ENCODE results near the gene GLIS1.
A peak's percentile ranks its signal among the peaks of the same experiment; 100 is the strongest.

GLIS1 gene

DNA sequence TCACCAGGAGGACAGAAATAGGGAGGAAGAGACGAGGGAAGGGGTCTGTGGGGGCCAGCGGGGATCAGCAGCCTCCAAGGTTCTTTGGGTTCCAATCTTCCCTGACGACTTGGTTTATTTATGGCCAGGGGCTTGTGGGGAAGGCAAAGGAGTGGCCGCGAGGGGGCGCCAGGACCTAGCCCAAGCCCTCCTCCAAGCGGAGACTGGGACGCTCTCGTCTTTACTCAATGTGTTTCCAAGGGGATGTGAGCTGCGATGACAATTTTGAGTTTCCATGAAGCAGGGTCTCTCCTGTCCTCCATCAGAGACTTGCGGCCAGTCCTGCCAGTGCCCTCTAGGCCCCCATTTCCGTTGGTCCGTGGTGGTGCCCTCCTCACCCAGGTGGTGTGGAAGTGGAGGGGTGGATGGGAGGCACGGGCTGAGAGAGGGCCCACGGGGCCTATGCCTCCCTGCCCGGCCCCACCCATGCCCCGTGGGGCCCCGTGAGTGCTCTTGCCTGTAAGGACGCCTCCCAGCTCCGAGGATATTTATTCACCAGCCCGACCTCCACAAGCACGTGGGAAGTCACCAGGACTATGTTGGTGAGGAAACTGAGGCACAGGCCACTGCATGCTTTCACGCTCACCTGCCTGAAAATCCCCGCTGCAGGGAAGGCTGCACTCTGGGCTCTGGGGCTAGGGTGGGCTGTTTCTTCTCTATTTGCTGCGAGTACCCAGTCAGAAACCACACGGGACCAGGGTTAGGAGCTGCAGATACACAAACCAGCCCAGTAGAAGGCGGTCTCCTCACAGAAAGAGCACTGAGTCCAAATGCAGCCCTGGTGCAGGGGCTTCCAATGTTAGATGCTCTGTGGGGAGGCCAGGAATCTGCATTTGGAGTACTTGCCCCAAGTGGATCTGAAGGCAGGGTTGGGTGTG lies 253.2 kb downstream of the GLIS1 start:
- peak; percentile 61 for DNase-seq (ENCODE audit: low spot score)

DNA sequence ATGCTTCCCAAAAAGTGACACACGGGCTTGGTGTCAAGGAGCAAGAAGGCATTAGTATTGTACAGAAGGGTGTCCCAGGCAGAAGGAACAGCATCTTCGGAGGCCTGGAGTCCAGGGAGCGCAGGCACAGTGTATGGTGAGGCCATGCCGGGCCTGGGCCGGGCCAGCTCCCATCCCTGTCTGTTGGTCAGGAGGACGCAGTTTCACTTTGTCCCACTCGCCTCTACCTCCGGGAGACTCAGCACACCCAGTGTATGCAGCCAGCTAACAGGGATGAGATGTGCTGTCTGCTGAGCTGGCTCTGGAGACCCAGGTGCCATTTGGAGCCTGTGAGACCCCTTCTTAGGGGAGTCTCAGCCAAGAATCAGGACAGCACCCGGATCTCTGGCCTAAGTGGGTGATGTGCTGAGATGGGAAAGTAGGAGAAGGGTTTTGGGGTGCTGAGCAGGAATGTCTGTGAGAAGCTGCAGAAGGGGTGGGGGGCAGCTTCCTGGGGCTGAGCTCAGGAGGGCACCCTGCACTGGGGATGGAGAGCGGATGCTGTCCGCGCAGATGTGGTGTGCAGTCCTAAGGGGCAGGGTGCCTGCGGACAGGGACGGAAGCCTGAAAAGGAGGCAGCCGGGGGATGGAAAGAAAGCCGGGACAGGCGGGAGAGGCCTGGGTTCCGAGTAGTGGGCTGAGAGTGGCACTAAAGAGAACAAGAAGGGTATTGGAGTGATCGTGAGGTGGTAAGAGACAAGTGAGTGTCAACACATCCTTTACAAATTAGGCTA lies 254.1 kb downstream of the GLIS1 start:
- no peak for DNase-seq (ENCODE audit: low spot score)

DNA sequence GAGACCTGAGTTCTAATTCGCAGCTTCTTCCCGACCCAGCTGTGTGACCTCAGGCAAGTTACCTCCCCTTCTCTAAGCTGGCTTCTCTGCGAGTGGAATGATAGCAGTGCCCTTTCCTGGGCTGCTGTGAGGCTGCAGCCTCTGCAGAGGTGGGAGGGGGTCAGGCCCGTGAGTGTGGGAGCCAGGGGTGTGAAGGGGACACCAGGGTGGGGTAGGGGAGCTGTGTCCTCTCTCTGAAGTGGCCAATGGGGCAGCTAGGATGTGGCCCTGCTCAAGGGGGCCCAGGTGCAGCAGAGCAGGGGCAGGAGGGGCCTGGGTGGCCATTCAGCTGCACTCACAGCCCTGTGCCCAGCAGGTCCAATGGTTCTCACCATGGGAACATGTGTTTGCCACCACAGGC lies 255.3 kb downstream of the GLIS1 start:
- no peak for DNase-seq (ENCODE audit: low spot score)

DNA sequence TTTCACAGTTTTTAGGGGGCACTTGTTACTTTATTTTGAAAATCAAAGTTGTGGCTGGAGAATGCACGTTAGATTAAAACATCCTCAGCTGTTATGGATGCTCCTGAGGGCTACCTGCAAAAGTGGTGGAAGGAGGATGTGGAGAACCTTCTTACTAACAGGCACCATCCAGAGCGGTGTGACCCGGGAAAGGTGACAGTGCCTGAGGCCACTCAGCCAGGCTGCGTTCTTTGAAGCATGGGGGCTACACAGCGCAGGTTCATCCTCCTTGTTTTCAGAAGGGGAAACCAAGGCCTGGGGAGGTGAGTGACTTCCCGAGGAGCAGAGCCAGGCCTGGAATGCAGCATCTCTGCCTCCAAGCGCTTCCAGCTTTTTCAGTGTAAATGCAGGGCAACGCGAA lies 255.8 kb downstream of the GLIS1 start:
- DNase-seq (ENCODE audit: low spot score) = no peak

DNA sequence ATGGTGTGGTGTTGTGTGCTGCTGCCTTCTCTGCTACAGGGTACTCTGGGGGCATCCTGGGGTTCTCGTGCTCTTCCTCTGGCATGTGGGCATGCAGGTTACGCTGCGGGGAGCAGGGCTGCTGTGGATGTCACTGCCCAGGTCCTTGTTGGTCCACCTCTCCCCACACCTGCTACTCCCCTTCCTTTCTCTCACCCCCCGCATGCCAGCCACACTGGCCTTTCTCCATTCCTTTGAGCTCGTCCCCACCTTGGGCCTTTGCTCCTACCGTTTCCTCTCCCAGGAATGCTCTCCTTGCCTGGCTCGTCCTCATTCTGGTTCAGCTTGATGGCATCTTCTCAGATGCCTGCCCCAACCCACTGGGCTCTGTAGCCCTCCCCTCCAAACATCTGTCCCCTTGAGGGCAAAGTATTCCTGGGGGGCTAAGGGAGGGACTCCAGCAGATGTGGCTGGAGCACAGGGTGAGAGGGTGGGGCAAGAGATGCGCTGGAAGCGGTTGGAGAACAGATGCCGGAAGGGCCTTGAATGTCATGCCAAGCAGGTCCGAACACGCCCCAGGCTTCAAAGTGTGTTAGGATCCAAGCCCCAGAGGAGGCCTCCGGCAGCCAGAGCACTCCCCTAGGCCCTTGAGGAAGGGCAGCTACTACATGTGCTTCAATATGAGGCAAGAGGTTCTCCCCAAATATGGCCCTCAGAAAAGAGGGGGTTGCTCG lies 256.4 kb downstream of the GLIS1 start:
- DNase-seq (ENCODE audit: low spot score) = no peak

DNA sequence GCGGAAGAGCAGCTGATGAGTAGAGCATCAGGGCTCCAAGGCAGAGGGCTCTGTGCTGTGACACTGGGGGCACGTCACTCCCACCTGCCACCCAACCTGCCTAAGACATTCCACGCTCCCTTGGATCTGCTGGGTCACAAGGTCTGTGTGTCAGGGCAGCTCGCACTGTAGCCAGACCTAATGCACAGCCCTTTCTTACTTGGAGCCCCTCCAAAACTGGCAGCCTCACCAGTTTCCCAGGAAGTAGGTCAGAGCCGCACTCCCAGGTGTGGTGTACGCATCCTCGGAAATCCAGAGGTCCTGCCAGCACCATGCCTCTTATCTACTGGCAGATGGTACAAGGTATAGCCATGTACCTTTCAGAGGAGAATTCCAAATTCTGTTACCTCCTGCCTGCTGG lies 257.5 kb downstream of the GLIS1 start:
- no peak for DNase-seq (ENCODE audit: low spot score)

DNA sequence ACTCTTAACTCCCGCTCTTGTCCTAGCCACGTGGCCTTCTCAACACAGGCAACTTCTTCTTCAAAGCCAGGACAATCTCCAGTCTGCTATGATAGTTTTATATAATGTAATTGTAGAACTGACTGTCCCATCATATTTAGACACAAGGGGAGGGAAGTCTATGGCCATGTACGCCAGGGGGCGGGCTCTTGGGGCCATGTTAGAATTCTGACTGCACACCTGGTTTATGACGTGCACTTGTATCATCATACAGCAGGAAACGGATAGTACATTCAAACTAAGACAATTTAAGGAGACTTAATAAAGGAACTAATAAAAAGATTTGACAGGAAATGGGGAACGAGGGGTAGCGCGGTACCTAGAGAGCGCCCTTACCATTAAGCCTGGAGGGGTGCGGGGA lies 258.3 kb downstream of the GLIS1 start:
- no peak for DNase-seq (ENCODE audit: low spot score)

DNA sequence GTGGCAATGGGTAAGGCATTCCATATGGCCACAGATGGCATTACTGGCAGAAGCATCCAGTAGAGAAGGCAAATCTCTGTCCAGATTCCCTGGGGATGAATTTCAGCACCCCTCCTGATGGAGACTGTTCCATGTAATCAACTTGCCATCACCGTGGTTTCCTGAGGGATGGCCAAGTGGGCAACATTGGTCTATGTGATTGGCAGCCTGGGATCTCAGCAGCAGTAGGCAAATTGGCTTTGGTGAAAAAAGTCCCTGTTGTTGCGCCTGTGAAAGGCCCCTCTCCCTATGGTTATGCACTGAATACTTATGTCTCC lies 260.5 kb downstream of the GLIS1 start:
- no peak for DNase-seq (ENCODE audit: low spot score)

DNA sequence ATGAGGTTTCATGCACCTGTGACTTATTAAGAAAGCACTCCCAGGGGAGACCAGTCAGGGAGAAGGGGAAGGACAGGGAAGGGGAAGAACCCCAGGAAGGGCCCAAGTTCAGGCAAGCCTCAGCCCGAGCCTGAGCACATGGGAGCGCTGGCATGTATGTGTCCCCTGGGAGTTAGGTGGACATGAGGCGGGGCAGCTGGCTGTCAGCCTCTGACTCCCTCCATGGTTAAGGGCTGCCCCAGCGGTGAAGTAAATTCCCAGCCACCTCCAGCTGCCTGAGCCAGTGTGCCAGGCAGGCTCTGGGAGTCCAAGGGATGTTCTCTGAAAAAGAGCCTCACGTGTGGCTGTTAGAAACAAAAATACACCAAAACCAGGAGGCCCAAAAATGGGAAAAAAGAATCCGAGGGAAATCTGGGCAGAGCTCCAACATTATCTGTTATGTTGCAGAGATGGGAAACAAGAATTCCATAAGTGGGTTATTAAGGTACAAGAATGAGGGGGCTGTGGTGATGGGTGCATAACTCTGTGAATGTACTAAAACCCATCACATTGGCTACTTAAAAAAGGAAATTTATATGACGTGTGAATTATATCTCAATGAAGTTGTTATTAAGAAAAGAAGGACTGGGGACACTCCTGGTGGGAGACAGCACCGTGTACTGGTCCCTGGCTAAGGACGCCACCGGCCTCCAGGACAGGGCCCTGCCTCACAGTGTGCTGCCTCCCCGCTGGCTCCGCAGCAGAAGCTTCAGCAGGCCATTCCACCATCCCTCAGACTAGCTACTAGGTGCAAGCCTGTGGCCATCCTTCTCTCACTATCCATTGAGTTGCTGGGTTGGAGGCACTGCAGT lies 261.1 kb downstream of the GLIS1 start:
- DNase-seq (ENCODE audit: low spot score) = no peak

DNA sequence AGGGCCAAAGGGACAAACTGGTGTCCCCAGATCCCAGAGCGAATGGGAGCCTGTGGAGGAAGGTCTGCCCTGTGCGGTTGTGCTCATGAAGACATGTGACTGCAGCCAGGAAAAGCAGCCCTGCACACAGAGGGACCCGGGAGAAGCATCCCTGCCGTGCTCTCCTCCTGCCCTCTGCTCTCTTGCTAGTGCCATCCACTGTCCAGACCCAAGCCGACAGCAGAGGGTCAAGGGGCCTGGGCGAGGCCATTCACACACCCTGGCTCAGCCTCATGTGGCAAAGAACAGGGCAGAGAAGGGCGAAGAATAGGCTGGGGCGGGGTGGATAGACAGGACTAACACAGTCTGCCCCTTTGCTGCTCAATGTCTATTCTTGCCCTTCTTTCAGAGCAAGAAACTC lies 262.4 kb downstream of the GLIS1 start:
- no peak for DNase-seq (ENCODE audit: low spot score)

DNA sequence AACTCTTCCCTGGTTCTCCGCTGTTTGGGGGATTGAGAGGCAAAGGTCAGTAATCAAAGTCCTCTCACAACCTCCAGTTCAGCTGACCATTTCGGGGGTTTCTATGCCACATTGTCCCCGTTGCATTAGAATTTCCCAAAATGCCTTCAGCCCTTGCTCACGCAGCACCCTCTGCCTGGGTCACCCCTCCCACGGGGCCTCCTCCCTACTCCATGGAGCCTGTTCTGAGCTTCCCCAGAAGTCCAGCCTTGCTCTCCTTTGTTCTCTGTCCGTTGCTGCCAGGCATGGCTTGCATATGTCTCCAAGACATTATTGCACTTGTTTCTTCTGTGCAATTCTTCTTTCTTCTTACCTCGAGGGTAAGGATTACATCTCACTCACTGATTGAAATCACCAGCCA lies 263.3 kb downstream of the GLIS1 start:
- DNase-seq (ENCODE audit: low spot score) = no peak

DNA sequence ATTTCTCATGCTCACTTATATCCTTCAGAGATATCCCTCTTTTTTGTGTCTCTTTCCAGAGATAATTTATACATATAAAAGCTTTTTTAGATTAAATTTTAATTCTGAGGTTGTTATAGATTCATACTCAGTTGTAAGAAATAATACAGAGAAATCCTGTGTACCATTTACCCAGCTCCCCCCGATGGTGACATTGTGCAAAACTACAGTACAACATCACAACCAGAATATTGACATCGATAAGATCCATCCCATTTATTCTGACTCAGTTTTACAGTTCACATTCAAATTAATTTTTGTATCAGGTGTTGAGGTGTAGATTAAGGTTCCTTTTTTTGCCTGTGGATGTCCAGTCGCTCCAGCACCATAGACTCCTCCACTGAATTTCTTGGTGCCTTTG lies 265.5 kb downstream of the GLIS1 start:
- no peak for DNase-seq (ENCODE audit: low spot score)

DNA sequence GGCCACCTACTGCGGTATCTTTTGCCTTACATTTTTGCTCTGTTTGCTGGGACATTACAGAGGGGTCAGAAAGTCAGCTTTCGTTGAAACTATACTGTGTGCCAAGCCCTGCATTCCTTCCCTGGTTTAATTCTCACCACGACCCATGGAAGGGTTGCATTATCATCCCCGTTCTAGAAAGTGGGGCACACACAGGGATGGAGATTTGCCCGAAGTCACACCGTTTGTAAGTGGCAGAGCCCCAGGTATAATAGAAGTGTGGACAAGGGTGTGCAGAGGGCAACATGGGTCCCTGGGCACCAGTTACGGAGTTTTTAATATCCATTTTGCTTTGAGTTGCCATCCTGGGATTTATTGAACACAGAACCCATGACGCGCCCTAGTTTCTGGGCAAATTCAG lies 268.0 kb downstream of the GLIS1 start:
- no peak for DNase-seq (ENCODE audit: low spot score)

DNA sequence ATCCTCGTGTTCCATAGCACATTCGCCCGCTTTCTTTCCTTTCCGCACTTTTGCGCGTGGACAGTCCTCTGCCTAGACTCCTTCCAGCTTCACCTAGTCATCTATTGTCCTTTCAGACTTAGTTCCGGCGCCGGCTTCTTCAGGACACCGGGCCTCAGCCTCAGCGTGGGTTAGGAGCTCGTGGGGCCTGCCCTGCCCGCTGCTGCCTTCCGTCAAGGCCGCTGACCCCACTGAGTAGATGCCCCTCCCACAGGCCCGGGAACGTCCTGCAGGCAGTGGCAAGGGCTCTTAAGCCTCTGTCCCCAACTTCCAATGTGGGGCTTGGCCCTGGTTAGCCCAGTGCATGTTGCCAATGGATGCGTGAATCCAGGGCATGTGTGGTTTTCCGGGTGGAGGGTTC lies 268.4 kb downstream of the GLIS1 start:
- DNase-seq (ENCODE audit: low spot score) = no peak

DNA sequence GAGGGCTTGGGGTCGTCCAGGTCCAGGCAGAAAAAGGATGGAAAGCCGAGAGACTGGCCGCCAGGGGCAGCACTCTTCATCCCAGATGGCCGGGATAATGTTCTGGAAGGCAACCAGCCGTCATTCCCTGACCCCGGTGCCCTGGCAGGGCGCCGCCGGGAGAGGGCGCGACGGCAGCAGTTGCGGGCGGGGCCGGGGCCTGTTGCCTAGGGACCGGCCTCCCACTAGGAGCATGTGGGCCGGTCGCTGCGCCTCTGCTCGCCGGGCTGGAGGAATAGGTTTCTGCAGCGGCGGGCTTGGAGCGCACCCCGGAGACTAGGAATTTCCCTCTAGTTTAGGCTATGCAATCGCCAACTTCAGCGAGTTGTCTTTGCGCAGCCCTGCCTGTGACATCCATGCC lies 268.8 kb downstream of the GLIS1 start:
- DNase-seq (ENCODE audit: low spot score) = no peak

DNA sequence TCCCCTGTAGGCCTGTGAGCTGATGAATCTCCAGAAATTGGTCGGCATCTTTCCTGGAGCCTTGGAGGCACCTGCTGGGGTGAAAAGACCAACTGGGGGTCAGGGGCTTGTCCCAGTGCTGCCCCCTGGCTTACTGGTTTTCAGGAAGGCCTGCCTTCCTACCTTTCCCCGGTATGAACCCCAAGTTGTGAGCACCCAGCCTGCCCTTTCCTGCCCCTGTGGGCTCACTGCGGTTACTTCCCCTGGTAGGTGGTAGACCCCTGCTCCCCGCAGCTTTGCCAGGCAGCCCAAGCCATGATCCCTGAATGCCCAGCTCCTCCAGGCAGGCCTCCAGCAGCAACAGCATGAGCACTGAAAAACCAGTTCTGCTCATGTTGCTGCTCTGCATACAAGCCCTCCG lies 269.6 kb downstream of the GLIS1 start:
- DNase-seq (ENCODE audit: low spot score) = no peak

DNA sequence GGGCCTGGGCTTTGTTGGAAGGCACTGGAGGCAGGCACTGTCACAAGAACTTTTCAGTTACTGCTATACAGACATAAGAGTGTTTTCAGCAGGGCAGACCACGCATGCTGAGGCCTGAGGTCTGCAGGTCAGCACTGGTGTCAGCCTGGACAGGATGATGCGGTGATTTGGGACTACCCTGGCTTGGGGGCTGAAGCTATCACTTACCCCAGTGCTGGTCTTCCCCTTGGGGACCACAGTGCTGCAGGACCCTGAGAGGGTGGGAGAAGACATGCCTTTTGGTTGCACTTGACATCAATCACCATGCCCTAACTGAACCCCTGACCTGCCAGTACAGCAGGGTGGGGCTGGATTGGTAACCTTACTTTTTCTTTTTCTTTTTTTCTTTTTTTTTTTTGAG lies 270.6 kb downstream of the GLIS1 start:
- no peak for DNase-seq (ENCODE audit: low spot score)

DNA sequence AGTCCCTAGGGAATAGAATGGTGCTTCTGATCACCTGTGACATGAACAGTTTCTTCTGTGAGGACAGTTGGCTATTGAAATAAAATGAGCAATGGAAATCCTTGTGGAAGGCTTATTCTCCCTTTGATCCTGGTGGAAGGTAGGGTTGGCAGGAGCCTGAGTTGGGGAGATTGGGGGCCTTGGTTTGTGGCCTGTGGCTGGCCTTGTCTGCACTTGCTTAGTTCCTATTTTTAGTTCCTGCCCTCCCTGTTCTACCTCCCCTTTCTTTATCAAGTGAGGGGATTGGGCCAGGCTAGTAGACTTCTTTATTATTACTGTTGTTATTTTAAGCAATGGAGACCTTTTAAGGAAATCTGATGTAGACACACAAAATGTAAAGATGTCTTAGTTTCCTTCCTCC lies 271.6 kb downstream of the GLIS1 start:
- no peak for DNase-seq (ENCODE audit: low spot score)

DNA sequence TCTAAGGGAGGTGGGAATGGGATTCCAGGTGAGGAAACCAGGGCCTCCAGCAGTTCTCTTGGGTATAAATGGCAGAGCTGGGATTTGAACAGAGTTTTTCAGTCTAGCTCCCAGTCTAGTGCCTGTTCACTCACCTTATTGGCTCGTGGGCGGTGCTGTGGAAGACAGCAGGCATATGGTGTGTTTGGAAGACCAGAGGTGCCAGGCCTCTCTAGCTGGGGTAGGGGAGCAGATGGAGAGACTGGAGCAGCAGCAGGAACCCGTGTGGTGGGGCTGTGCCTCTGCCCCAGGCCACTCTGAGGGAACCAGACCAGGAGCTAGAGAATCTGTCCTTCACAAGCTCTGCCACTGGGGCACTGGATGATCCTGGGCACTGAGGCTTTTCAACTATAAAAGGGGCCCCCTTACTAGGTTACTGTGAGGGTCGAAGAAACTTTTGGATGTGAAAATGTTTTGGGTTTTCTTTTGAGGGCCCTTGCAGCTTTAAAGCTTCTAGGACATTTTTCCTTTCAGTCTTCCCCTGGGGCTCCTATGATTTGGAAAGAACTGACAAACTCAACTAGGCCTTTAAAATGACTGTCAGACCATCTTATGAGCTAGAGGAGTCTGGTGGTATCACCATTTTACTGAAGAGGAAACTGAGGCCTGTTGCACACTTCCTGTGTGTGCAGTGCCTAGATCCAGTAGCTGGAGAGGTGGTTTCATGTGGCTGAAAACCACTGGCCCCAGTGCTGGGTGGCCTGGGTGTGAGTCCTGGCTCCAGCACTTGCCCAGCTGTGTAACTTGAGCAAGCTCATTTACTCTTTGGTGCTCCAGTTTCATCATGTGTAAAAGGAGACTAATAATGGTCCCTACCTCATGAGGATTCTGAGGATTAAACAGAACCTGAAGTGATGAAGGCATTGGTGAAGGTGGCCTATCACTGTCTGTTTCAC lies 273.7 kb downstream of the GLIS1 start:
- no peak for DNase-seq (ENCODE audit: low spot score)

DNA sequence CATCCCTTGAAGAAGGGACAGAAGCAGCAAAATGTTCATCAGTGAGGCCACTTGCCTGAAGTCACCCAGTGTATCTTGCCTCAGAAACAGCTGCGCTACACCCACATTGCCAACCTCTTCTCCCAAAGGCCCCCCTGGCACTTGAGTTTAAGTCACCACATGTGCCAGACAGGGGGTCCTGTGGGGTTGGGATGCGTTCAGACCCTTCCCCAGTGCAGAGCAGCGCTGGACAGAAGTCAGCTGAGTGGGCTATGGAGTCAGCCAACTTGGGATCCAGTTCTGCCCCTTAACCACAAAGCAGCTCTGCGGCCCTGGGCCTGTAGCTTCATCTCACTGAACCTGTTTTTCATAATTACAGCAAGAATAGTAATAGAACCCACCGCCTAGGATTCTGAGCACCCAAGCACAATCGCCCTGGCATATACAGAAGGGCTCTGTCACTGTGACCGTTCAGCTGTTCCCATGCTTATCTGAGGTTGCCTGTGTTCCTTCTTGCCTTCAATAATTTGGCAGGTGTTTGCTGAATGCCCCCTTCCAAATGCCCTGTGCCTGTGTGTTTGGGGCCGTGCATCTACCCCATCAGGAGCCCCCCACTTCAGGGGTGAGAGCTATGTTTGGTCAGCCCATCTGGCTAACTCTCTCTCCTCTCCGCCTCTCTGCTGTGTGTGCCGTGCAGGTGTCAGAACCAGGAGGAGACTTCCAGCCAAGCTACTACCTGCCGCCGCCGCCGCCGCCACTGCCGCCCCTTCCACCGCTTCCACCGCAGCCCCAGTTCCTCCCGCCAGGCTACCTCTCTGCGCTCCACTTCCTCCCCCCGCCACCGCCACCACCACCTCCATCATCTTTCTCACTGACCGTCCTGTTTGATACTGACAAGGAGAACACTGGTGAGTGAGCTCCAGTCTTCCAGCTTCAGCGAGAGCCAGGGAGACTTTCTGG lies 274.7 kb downstream of the GLIS1 start:
- DNase-seq (ENCODE audit: low spot score) = no peak

Measured in LoVo (cell line).